ENCODE data around the gene USP11.

Gene USP11

GRCh38 chrX:47206316-47206715 lies 26.5 kb upstream of the USP11 start:
- DNase-seq, result no peak

GRCh38 chrX:47208108-47208507 lies 24.7 kb upstream of the USP11 start:
- DNase-seq, result no peak

- no peak for DNase-seq
Measured at GRCh38 chrX:47209508-47210238, 23.1 kb upstream of the USP11 start.

- DNase-seq, result no peak
Measured at GRCh38 chrX:47210661-47211425, 22.0 kb upstream of the USP11 start.

- no peak for DNase-seq
Measured at GRCh38 chrX:47212381-47213293, 20.2 kb upstream of the USP11 start.

GRCh38 chrX:47214435-47215077 lies 18.3 kb upstream of the USP11 start:
- DNase-seq, result no peak

- no peak for DNase-seq
Measured at GRCh38 chrX:47215291-47215900, 17.4 kb upstream of the USP11 start.

- DNase-seq, result no peak
Measured at GRCh38 chrX:47216393-47216925, 16.4 kb upstream of the USP11 start.

- peak; percentile 12 for DNase-seq
Measured at GRCh38 chrX:47217121-47217851, 15.5 kb upstream of the USP11 start.

GRCh38 chrX:47217852-47218279 lies 14.9 kb upstream of the USP11 start:
- peak; percentile 95 for DNase-seq

- DNase-seq, result peak; percentile 72
Measured at GRCh38 chrX:47218280-47218919, 14.4 kb upstream of the USP11 start, which contains the start of gene CDK16. Gene CDK16 (plus strand): TSS chrX:47218681. CDS start chrX:47223558, 4,877 bp downstream.

- peak; percentile 58 for DNase-seq
Measured at GRCh38 chrX:47218920-47219815, 13.6 kb upstream of the USP11 start.

GRCh38 chrX:47221756-47222155 lies 11.1 kb upstream of the USP11 start:
- no peak for DNase-seq

- no peak for DNase-seq
Measured at GRCh38 chrX:47222751-47223350, 10.0 kb upstream of the USP11 start.

GRCh38 chrX:47223476-47224250 lies 9.1 kb upstream of the USP11 start:
- DNase-seq, result no peak

- DNase-seq, result no peak
Measured at GRCh38 chrX:47224266-47224895, 8.4 kb upstream of the USP11 start.

- DNase-seq, result no peak
Measured at GRCh38 chrX:47224896-47225290, 7.9 kb upstream of the USP11 start.

GRCh38 chrX:47226071-47226470 lies 6.7 kb upstream of the USP11 start:
- no peak for DNase-seq
